PC-9 (cell line): ENCODE measurements around the gene HOXA5.
A peak's percentile ranks its signal among the peaks of the same experiment; 100 is the strongest.

Experiments
- CTCF ChIP-seq: fragments of 200-600 bp; sonication (generic); conservative IDR thresholded peaks from 2 replicates; pipeline ENCODE4 v1.6.1; 2017; ENCODE audit warnings: mixed run types, antibody characterized with exemption, mild to moderate bottlenecking, moderate library complexity
- EZH2 ChIP-seq: fragments of 200-600 bp; sonication (generic); IDR thresholded peaks from 2 replicates; pipeline ENCODE4 v1.8.0; 2017; ENCODE audit warnings: antibody characterized with exemption, low read depth

- TF ChIP-seq CTCF = peak; percentile 55
- TF ChIP-seq EZH2 = no peak
Measured at GRCh38 chr7:27161214-27161720, 17.8 kb upstream of the HOXA5 start.
